B cell (primary cell): ENCODE measurements around the gene GCSAML. TPM values are rescaled to one million over a fixed set of nuclear protein-coding genes. Genes with fewer than 3 reads are reported as not detected.

Experiments
- ATAC-seq: fragments of 200-7000 bp; cut with Tn5 transposase; one replicate; pipeline ENCODE4 v1.10.0; 2021; ENCODE audit warnings: low read depth, mild to moderate bottlenecking, moderate number of reproducible peaks, moderate library complexity
- CTCF ChIA-PET: fragments of 350-600 bp; sonication (Branson Sonifier 250); formaldehyde crosslinking; loops from one replicate; lab custom pipeline; 2021; ENCODE audit warnings: antibody characterized with exemption, inconsistent platforms; lab: Charles Lee
- POLR2A ChIA-PET: fragments of 350-600 bp; sonication (Branson Sonifier 250); formaldehyde crosslinking; loops from one replicate; lab custom pipeline; 2021; ENCODE audit warnings: antibody characterized with exemption; lab: Charles Lee
- DNase-seq: peaks from one replicate; pipeline ENCODE4 v3.0.0; 2013
- H2AFZ ChIP-seq: 2 replicates; pipeline ENCODE4 v1.6.1; 2012; ENCODE audit warnings: mild to moderate bottlenecking, low read depth, low read length; ENCODE audit not compliant: insufficient read depth, poor library complexity, severe bottlenecking
- H3K27ac ChIP-seq, 2 donors: 1 replicate in 1 of 2; 2 replicates in 1 of 2; pipeline ENCODE4 v1.5.1; 2012 to 2013; ENCODE audit warnings: low read length in 2 of 2, mild to moderate bottlenecking in 2 of 2, moderate library complexity in 1 of 2
- H3K27me3 ChIP-seq, 4 experiments: fragments of 200-600 bp in 1 of 4; sonication (generic) in 1 of 4; replicated peaks in 1 of 4; 1 replicate in 2 of 4; 2 replicates in 2 of 4; pipeline versions ENCODE4 v1.6.1 to v1.7.0; 2013 to 2016; ENCODE audit warnings: low read length in 3 of 4, mild to moderate bottlenecking in 2 of 4, mixed read lengths in 1 of 4, moderate library complexity in 1 of 4; ENCODE audit not compliant: insufficient read depth in 4 of 4, control insufficient read depth in 3 of 4; ENCODE audit errors: control extremely low read depth in 1 of 4
- H3K36me3 ChIP-seq, 2 experiments: replicated peaks in 1 of 2; 1 replicate in 1 of 2; 2 replicates in 1 of 2; pipeline versions ENCODE4 v1.6.1 to v1.7.1; 2013; ENCODE audit warnings: low read length in 1 of 2; ENCODE audit not compliant: insufficient read depth in 2 of 2, control insufficient read depth in 1 of 2; ENCODE audit errors: control extremely low read depth in 1 of 2, extremely low read depth in 1 of 2
- H3K4me1 ChIP-seq, 2 donors: fragments of 200-600 bp in 1 of 2; sonication (generic) in 1 of 2; 1 replicate in 1 of 2; 2 replicates in 1 of 2; pipeline versions ENCODE4 v1.5.1 to v1.6.1; 2013 to 2017; ENCODE audit warnings: low read length in 2 of 2; ENCODE audit not compliant: control insufficient read depth in 2 of 2, insufficient read depth in 2 of 2
- H3K4me2 ChIP-seq: replicated peaks from 2 replicates; pipeline ENCODE3; 2012; ENCODE audit warnings: mild to moderate bottlenecking, low read depth, low read length; ENCODE audit not compliant: poor library complexity, severe bottlenecking
- H3K4me3 ChIP-seq, 5 experiments: fragments of 200-600 bp in 1 of 5; sonication (generic) in 1 of 5; 1 replicate in 3 of 5; 2 replicates in 2 of 5; pipeline versions ENCODE4 v1.5.1 to v1.7.0; 2011 to 2016; ENCODE audit warnings: low read length in 4 of 5, mild to moderate bottlenecking in 4 of 5, low read depth in 2 of 5, control low read depth in 1 of 5, moderate library complexity in 1 of 5; ENCODE audit not compliant: insufficient read depth in 1 of 5; ENCODE audit errors: control extremely low read depth in 1 of 5, extremely low read depth in 1 of 5
- H3K79me2 ChIP-seq: fragments of 200-600 bp; sonication (generic); one replicate; pipeline ENCODE4 v1.6.0; 2016; ENCODE audit warnings: low read length; ENCODE audit not compliant: control insufficient read depth, insufficient read depth
- H3K9ac ChIP-seq: fragments of 200-600 bp; sonication (generic); 2 replicates; pipeline ENCODE4 v1.6.1; 2017; ENCODE audit warnings: mild to moderate bottlenecking, low read length, moderate library complexity
- H3K9me3 ChIP-seq, 3 donors: one replicate each; pipeline versions ENCODE4 v1.6.1 to v1.7.1; 2013; ENCODE audit warnings: low read length in 2 of 3; ENCODE audit not compliant: control insufficient read depth in 2 of 3, insufficient read depth in 1 of 3; ENCODE audit errors: control extremely low read depth in 1 of 3
- H4K20me1 ChIP-seq: 2 replicates; pipeline ENCODE4 v1.6.0; 2012; ENCODE audit warnings: mild to moderate bottlenecking, low read length; ENCODE audit not compliant: insufficient read depth, control insufficient read depth, poor library complexity, severe bottlenecking
- H3K27ac Mint-ChIP-seq: one replicate; pipeline ENCODE4 v1.8.0; 2021; ENCODE audit warnings: mixed read lengths
- H3K27me3 Mint-ChIP-seq: one replicate; pipeline ENCODE4 v1.8.0; 2021; ENCODE audit warnings: mixed read lengths
- H3K4me1 Mint-ChIP-seq: one replicate; pipeline ENCODE4 v1.8.0; 2021; ENCODE audit warnings: mixed read lengths
- H3K4me3 Mint-ChIP-seq: one replicate; pipeline ENCODE4 v1.8.0; 2021; ENCODE audit warnings: mixed read lengths
- H3K9me3 Mint-ChIP-seq: one replicate; pipeline ENCODE4 v1.8.0; 2022; ENCODE audit warnings: mixed read lengths; ENCODE audit not compliant: insufficient read depth
- CTCF ChIP-seq: fragments of 200-600 bp; IDR thresholded peaks from one replicate; pipeline ENCODE4 v1.8.0; 2022; ENCODE audit warnings: antibody characterized with exemption, mild to moderate bottlenecking
- EZH2 ChIP-seq: IDR thresholded peaks from 2 replicates; pipeline ENCODE4 v1.6.1; 2012; ENCODE audit warnings: borderline replicate concordance, low read depth, mild to moderate bottlenecking, moderate library complexity, low read length; ENCODE audit not compliant: insufficient read depth, poor library complexity, severe bottlenecking
- WGBS: methylation state at CpG from one replicate; pipeline ENCODE4 v1.1.5; 2013; ENCODE audit warnings: missing lambda C conversion rate; ENCODE audit not compliant: insufficient coverage; 5-methylcytosine and 5-hydroxymethylcytosine counted together
- intact Hi-C: fragments of 100-400 bp; cut with micrococcal nuclease; formaldehyde crosslinking; loops from one replicate; pipeline ENCODE4 v1.10.0; 2022
- polyA plus RNA-seq: library from polyadenylated mRNA; depleted of rRNA; stranded (reverse); fragments of >200 nt; gene quantifications from 2 replicates; pipeline ENCODE4 v1.2.3, GENCODE V29; 2012
- total RNA-seq, 2 donors: library from RNA; stranded (reverse); fragments of 120-200 nt in 1 of 2; gene quantifications; 1 replicate in 1 of 2; 2 replicates in 1 of 2; pipeline versions ENCODE4 v1.2.3 to v1.2.4, GENCODE V29; 2013 to 2022

Gene GCSAML
- total and polyA plus RNA-seq, 2 donors (not counting 1 experiment from before 2014, with no cell fraction given): not detected

DNA sequence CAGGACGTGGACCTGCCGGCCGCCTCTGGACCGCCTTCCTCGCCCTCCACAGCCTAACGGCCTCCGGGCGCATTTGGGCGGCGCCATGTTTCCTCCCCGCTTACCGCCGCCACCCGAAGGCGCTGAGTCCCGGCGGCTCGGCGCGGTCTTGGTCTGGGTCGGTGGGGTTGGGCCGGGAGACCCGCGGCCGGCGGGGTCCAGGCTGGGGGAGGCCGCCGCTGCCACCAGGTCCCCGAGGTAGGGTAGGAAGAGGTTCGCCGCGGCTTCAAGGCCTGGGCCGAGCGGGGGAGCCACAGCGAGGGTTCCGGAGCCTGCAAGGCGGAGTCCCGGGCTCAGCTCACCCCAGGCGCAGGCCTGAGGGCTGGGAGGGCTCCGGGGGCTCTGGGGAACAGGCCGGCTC, 18.1 kb upstream of the GCSAML start:
- H3K27ac ChIP-seq: no peak overlapping the region
- POLR2A ChIA-PET: no interaction called here
- no peak overlapping the region for H3K4me2 ChIP-seq
- CTCF ChIA-PET: no interaction called here
- no peaks in the 10 kb centered on the region for H3K4me1 Mint-ChIP-seq
- TF ChIP-seq EZH2 (no peak), CTCF (no peak)
- H3K9me3 Mint-ChIP-seq: no peaks in the 10 kb centered on the region
- 92% methylated on average over 40 of the region's 41 CpGs for WGBS
- H3K36me3 ChIP-seq: no peaks in the 10 kb centered on the region
- no peaks in the 10 kb centered on the region for H3K79me2 ChIP-seq
- no peak overlapping the region for H3K9ac ChIP-seq
- peaks cover 0 to 4% (median 0%) of the 10 kb centered on the region in 4 experiments for H3K27me3 ChIP-seq
- no peaks in the 10 kb centered on the region for H4K20me1 ChIP-seq
- H3K27ac Mint-ChIP-seq: no peak overlapping the region
- no peak for DNase-seq
- H2AFZ ChIP-seq: peak overlapping the region; percentile 26
- no peak overlapping the region for H3K4me3 Mint-ChIP-seq
- ATAC-seq: no peak
- no peak overlapping the region for H3K4me3 ChIP-seq
- H3K9me3 ChIP-seq: peaks cover 0 to 3% (median 0%) of the 10 kb centered on the region in 3 donors
- intact Hi-C loops: no loop called here
- H3K27me3 Mint-ChIP-seq: peaks cover 41% of the 10 kb centered on the region
- no peaks in the 10 kb centered on the region for H3K4me1 ChIP-seq

- no peaks in the 10 kb centered on the region for H3K9me3 Mint-ChIP-seq
- WGBS: 93% methylated on average over 5 of the region's 8 CpGs
- no peak for ATAC-seq
- H3K27ac Mint-ChIP-seq: no peak overlapping the region
- H3K4me2 ChIP-seq: no peak overlapping the region
- ChIA-PET POLR2A (no interaction called here), CTCF (no interaction called here)
- TF ChIP-seq CTCF (no peak), EZH2 (no peak)
- no peaks in the 10 kb centered on the region for H3K79me2 ChIP-seq
- H4K20me1 ChIP-seq: no peaks in the 10 kb centered on the region
- H3K27ac ChIP-seq: no peak overlapping the region
- peaks cover 30% of the 10 kb centered on the region for H3K27me3 Mint-ChIP-seq
- no peak overlapping the region for H2AFZ ChIP-seq
- no peak overlapping the region for H3K9ac ChIP-seq
- H3K9me3 ChIP-seq: peaks cover 0 to 3% (median 0%) of the 10 kb centered on the region in 3 donors
- H3K4me1 ChIP-seq: no peaks in the 10 kb centered on the region
- H3K27me3 ChIP-seq: peaks cover 0 to 4% (median 0%) of the 10 kb centered on the region in 4 experiments
- H3K4me1 Mint-ChIP-seq: no peaks in the 10 kb centered on the region
- H3K4me3 ChIP-seq: no peak overlapping the region
- no peak for DNase-seq
- no peaks in the 10 kb centered on the region for H3K36me3 ChIP-seq
- H3K4me3 Mint-ChIP-seq: no peak overlapping the region
- intact Hi-C loops: no loop called here
These were observed 17.0 kb upstream of the GCSAML start for GRCh38 chr1:247531937-247532336.
